ENCODE results near the gene MED12L. TPM values are rescaled to one million over a fixed set of nuclear protein-coding genes. Genes with fewer than 3 reads are reported as not detected.
A peak's percentile ranks its signal among the peaks of the same experiment; 100 is the strongest.

The MED12L gene
- total and polyA plus RNA-seq, 2 donors (not counting 1 experiment from before 2014, with no cell fraction given), result 0.94 to 4.3 TPM

DNA sequence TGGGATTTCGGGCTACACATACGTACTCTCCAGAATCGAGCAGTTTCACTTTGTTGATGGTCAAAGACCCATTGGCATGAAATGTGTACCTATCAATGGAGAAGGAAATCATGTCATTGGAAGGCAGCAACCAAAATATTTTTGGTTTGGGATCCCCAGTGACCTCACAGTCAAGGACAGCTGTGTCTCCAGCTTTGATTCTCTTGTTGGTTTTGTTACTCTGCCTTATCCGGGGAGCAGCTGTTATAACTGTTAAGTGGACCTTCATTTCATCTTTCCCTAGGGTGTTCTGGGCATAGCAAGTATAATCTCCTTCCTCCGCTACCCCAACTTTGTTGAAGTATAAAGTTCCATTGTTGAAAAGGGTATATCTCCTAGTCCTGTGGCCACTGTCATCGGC is 352.4 kb downstream of the MED12L start:
- Histone ChIP-seq H2AFZ (ENCODE audit: low read length) (no peak overlapping the region), H4K20me1 (ENCODE audit: control insufficient read depth, extremely low read depth, insufficient read depth, low read length) (no peaks in the 10 kb centered on the region), H3K9ac (ENCODE audit: insufficient read depth, low read length) (no peak overlapping the region), H3K79me2 (ENCODE audit: control insufficient read depth, insufficient read depth, low read length) (no peaks in the 10 kb centered on the region), H3K4me1 (ENCODE audit: control insufficient read depth, extremely low read depth, insufficient read depth, low read length) (peaks cover 5% of the 10 kb centered on the region), H3K36me3 (ENCODE audit: control insufficient read depth, insufficient read depth, low read length) (no peaks in the 10 kb centered on the region), H3K27ac (ENCODE audit: insufficient read depth, low read length) (no peak overlapping the region), H3K27me3 (ENCODE audit: control insufficient read depth, insufficient read depth, low read length) (no peaks in the 10 kb centered on the region), H3K9me3 (ENCODE audit: control insufficient read depth, insufficient read depth, low read depth, low read length) (no peaks in the 10 kb centered on the region), H3K4me2 (ENCODE audit: extremely low read depth, insufficient read depth, low read length) (no peak overlapping the region), H3K4me3 (replicated peaks in 1 of 4; ENCODE audit: control extremely low read depth in 1 of 4, insufficient read depth in 1 of 4, low read depth in 3 of 4, low read length in 4 of 4) (no peak overlapping the region)
- no peak for DNase-seq (ENCODE audit: low read depth in 2 of 2)
- TF ChIP-seq, protein P1, sequence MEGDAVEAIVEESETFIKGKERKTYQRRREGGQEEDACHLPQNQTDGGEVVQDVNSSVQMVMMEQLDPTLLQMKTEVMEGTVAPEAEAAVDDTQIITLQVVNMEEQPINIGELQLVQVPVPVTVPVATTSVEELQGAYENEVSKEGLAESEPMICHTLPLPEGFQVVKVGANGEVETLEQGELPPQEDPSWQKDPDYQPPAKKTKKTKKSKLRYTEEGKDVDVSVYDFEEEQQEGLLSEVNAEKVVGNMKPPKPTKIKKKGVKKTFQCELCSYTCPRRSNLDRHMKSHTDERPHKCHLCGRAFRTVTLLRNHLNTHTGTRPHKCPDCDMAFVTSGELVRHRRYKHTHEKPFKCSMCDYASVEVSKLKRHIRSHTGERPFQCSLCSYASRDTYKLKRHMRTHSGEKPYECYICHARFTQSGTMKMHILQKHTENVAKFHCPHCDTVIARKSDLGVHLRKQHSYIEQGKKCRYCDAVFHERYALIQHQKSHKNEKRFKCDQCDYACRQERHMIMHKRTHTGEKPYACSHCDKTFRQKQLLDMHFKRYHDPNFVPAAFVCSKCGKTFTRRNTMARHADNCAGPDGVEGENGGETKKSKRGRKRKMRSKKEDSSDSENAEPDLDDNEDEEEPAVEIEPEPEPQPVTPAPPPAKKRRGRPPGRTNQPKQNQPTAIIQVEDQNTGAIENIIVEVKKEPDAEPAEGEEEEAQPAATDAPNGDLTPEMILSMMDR (conservative IDR thresholded peaks at IDR 0.05 in 1 of 2, IDR thresholded peaks at IDR 0.05 in 1 of 2; ENCODE audit: low read depth in 1 of 2, low read length in 2 of 2), result no peak
- TF ChIP-seq EZH2 (IDR thresholded peaks at IDR 0.05; ENCODE audit: low read length, missing control alignments), result no peak

DNA sequence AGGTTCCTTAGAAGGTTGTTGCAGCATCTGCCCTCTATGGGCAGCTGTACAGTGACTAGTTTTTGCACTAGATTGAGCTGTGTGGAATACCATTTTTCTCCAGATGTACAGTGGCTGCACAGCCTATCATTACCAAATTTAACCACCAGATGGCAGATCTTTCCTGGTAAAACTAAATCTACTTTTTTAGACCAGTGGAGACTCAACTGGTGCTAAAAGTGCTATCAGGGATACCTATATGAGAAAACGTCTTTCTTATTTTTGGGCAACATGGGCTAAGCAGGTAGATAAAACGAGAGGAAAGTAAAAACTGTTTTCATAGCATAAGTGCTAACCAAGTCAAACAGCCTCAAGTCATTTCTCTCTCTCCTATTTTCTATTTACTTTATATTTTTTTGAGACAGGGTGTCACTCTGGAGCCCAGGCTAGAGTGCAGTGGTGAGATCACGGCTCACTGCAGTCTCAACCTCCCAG is 354.2 kb downstream of the MED12L start:
- no peak overlapping the region for H3K4me2 ChIP-seq (ENCODE audit: extremely low read depth, insufficient read depth, low read length)

DNA sequence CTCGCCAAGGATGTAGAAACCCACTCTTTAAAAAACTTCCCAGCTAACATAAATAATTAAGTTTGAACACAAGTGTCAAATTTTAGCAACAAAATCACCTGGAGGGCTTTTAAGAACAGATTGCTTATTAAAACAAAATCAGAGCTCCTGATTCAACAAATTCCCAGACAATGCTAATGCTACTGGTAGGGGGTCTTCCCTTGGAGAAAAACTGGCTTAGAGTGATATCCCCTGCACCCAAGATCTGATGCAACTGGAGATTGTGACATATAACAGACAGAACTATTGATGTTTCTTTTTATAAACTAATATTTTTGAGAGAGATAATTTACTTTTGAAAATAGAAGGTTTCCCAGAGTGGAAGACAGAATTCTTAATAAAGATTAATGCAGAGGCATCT is 355.5 kb downstream of the MED12L start:
- Histone ChIP-seq H3K36me3 (ENCODE audit: control insufficient read depth, insufficient read depth, low read length) (no peaks in the 10 kb centered on the region), H3K9ac (ENCODE audit: insufficient read depth, low read length) (no peak overlapping the region), H2AFZ (ENCODE audit: low read length) (no peak overlapping the region), H3K79me2 (ENCODE audit: control insufficient read depth, insufficient read depth, low read length) (no peaks in the 10 kb centered on the region), H3K4me1 (ENCODE audit: control insufficient read depth, extremely low read depth, insufficient read depth, low read length) (peaks cover 7% of the 10 kb centered on the region), H3K27me3 (ENCODE audit: control insufficient read depth, insufficient read depth, low read length) (no peaks in the 10 kb centered on the region), H4K20me1 (ENCODE audit: control insufficient read depth, extremely low read depth, insufficient read depth, low read length) (no peaks in the 10 kb centered on the region), H3K4me3 (replicated peaks in 1 of 4; ENCODE audit: control extremely low read depth in 1 of 4, insufficient read depth in 1 of 4, low read depth in 3 of 4, low read length in 4 of 4) (no peak overlapping the region), H3K9me3 (ENCODE audit: control insufficient read depth, insufficient read depth, low read depth, low read length) (no peaks in the 10 kb centered on the region), H3K27ac (ENCODE audit: insufficient read depth, low read length) (no peak overlapping the region), H3K4me2 (ENCODE audit: extremely low read depth, insufficient read depth, low read length) (no peak overlapping the region)
- TF ChIP-seq, protein P1 (conservative IDR thresholded peaks at IDR 0.05 in 1 of 2, IDR thresholded peaks at IDR 0.05 in 1 of 2; ENCODE audit: low read depth in 1 of 2, low read length in 2 of 2), result no peak
- no peak for TF ChIP-seq EZH2 (IDR thresholded peaks at IDR 0.05; ENCODE audit: low read length, missing control alignments)
- no peak for DNase-seq (ENCODE audit: low read depth in 2 of 2)

More for the DNA sequence above, 354.2 kb downstream of the MED12L start:
- no peak overlapping the region for H2AFZ ChIP-seq (ENCODE audit: low read length)
- H3K79me2 ChIP-seq (ENCODE audit: control insufficient read depth, insufficient read depth, low read length), result no peaks in the 10 kb centered on the region
- no peaks in the 10 kb centered on the region for H3K36me3 ChIP-seq (ENCODE audit: control insufficient read depth, insufficient read depth, low read length)
- TF ChIP-seq, protein P1 (conservative IDR thresholded peaks at IDR 0.05 in 1 of 2, IDR thresholded peaks at IDR 0.05 in 1 of 2; ENCODE audit: low read depth in 1 of 2, low read length in 2 of 2), result peak; percentile 76 to 80
- TF ChIP-seq EZH2 (IDR thresholded peaks at IDR 0.05; ENCODE audit: low read length, missing control alignments), result no peak
- H3K4me3 ChIP-seq (replicated peaks in 1 of 4; ENCODE audit: control extremely low read depth in 1 of 4, insufficient read depth in 1 of 4, low read depth in 3 of 4, low read length in 4 of 4), result no peak overlapping the region
- no peaks in the 10 kb centered on the region for H3K27me3 ChIP-seq (ENCODE audit: control insufficient read depth, insufficient read depth, low read length)
- DNase-seq (ENCODE audit: low read depth in 2 of 2), result peak; percentile 60 to 86
- H3K9ac ChIP-seq (ENCODE audit: insufficient read depth, low read length), result no peak overlapping the region
- peaks cover 5% of the 10 kb centered on the region for H3K4me1 ChIP-seq (ENCODE audit: control insufficient read depth, extremely low read depth, insufficient read depth, low read length)
- no peaks in the 10 kb centered on the region for H4K20me1 ChIP-seq (ENCODE audit: control insufficient read depth, extremely low read depth, insufficient read depth, low read length)
- no peaks in the 10 kb centered on the region for H3K9me3 ChIP-seq (ENCODE audit: control insufficient read depth, insufficient read depth, low read depth, low read length)
- H3K27ac ChIP-seq (ENCODE audit: insufficient read depth, low read length), result no peak overlapping the region

Data from fibroblast of lung (primary cell).